Measurements from ENCODE around the gene AIG1.

Gene AIG1

DNA sequence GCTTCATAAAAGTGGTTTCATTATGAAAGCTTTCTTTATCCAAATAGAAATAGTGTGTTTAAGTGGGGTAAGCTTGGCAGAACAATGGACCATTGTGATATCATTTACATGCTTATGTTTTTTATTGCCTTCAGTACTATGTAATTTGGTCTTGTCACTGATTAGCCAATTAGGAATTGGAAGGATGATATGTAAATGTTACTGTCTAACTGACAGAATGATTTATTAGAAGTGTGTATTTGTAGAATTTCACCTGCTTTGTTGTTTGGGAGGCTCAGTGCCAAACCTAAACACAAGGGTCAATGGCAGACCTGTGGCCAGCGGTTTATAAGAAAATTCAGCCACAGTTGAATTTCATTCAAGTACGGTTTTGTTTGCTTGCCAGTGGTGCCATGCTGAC, 39.0 kb downstream of the AIG1 start:
- TF ChIP-seq TAF1 (IDR thresholded peaks at IDR 0.05; ENCODE audit: borderline replicate concordance, low read depth, low read length), result no peak
- TF ChIP-seq POLR2A (IDR thresholded peaks at IDR 0.05; ENCODE audit: low read depth, low read length), result no peak
- TF ChIP-seq POLR2AphosphoS5 (IDR thresholded peaks at IDR 0.05; ENCODE audit: low read depth, low read length), result no peak
- no peak for FAIRE-seq

DNA sequence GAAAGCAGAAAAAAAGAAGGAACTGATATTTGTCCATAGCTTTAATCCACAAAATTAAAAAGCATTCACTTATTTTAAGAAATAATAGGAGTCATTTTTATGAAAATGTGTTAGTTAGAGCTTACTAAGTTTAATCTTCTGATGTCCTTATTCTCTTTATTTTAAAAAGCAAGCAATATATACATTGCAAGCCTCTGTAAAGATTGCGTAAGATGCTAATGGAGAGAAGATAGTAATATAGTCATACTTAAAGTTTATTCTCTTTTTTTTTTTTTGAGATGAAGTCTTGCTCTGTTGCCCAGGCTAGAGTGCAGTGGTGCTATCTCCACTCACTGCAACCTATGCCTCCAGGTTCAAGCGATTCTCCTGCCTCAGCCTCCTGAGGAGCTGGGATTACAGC, 39.7 kb downstream of the AIG1 start:
- TF ChIP-seq POLR2AphosphoS5 (IDR thresholded peaks at IDR 0.05; ENCODE audit: low read depth, low read length) (no peak), TAF1 (IDR thresholded peaks at IDR 0.05; ENCODE audit: borderline replicate concordance, low read depth, low read length) (no peak), POLR2A (IDR thresholded peaks at IDR 0.05; ENCODE audit: low read depth, low read length) (no peak)
- FAIRE-seq (no peak), DNase-seq (ENCODE audit: insufficient read length) (no peak)

More for the DNA sequence above, 39.0 kb downstream of the AIG1 start:
- DNase-seq (ENCODE audit: insufficient read length), result no peak

DNA sequence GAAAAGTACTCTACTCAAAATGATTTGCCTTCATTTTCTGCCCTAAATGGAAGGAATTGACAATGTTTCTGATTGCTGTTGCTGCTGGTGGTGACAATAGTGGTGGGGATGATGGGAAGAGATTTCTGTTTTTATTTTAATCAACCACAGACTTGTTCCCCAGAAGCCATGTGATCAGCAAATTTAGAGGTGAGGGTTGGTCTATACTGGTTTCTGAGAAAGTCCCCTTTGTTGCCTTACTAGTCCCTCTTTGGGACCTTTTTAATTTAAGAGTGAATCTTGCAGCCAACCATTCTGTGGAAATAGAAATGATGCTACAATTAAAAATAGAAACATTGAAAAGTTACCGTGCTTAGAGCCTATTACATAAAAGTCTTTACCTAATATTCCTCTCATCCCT, 43.2 kb downstream of the AIG1 start:
- DNase-seq (ENCODE audit: insufficient read length) (no peak), FAIRE-seq (no peak)
- no peak for TF ChIP-seq POLR2A (IDR thresholded peaks at IDR 0.05; ENCODE audit: low read depth, low read length)
- TF ChIP-seq TAF1 (IDR thresholded peaks at IDR 0.05; ENCODE audit: borderline replicate concordance, low read depth, low read length), result no peak
- TF ChIP-seq POLR2AphosphoS5 (IDR thresholded peaks at IDR 0.05; ENCODE audit: low read depth, low read length), result no peak

DNA sequence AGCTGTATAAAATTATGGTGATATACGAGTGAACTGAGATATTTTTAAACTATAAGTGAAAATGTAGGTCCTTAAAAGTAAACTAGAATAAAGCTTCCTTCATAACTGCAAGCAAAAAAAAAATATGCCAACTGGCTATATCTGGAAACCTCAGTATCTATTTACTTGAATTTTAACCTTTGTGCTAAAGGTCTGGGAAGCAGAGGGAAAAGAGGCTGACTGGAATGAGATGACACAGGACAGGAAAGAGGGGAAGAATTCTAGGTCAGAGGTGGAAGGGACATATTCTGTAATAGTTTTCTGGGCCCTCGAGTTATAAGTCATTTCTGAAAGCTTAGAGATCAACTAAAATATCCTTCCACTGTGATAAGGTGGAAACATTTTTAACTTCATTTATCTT, 46.8 kb downstream of the AIG1 start:
- TF ChIP-seq POLR2A (IDR thresholded peaks at IDR 0.05; ENCODE audit: low read depth, low read length) (no peak), POLR2AphosphoS5 (IDR thresholded peaks at IDR 0.05; ENCODE audit: low read depth, low read length) (no peak), TAF1 (IDR thresholded peaks at IDR 0.05; ENCODE audit: borderline replicate concordance, low read depth, low read length) (no peak)
- DNase-seq (ENCODE audit: insufficient read length) (no peak), FAIRE-seq (no peak)

DNA sequence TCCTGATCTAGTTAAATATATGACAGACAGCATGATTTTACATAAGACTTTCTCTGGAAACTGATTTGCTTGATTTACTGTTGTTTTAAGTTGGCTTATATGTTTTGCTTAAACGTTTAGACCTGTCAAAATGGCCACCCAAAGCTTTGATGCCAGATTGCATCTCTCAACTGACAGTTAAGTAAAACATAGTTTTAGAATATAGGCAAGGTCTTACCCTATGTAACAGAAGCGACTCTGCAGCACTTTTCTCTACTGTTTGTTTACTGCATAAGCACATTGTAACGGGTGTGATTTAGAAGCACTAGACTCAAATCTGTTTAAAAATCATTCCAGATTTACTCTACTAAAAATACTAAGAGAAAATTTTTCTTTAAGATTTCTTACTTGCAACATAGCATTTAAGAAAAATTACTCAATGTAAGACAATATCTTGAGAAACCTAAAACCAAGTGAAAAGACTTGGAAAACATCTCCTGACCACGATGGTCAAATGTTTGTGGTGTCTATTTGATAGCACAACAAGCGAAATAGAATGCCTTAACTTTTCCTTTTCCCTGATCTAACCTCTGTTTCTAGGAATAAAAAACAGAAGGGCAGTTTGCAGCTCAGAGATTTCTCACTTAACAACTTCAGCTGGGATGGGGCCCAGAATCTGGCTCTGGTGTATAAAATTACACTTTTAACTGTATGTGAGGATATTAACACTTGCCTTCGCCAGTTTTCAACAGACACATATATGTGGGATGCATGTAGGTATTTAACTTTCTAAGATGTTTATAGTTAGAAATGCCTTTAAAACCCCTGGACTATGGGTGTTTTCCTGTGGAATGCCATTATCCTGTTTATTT, 47.4 kb downstream of the AIG1 start:
- FAIRE-seq, result no peak
- TF ChIP-seq POLR2A (IDR thresholded peaks at IDR 0.05; ENCODE audit: low read depth, low read length) (no peak), TAF1 (IDR thresholded peaks at IDR 0.05; ENCODE audit: borderline replicate concordance, low read depth, low read length) (no peak)
- DNase-seq (ENCODE audit: insufficient read length), result no peak

DNA sequence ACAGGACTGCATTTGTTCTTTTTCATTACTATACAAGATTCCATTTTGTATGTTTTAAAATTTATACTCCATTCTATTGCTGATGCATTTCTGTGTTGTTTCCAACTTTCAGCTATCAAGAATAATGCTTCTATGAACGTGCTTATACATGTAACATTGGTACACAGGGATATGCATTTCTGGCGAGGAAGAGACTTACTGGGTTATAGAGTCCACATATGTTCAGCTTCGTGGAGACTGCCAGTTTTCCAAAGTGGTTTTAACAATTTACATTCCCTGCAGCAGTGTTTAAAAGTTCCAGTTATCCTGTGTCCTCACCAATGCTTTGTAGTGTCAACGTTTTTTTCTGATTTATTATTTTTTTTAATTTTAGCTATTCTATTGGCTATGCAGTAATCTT, 48.5 kb downstream of the AIG1 start:
- TF ChIP-seq POLR2A (IDR thresholded peaks at IDR 0.05; ENCODE audit: low read depth, low read length), result no peak
- no peak for TF ChIP-seq POLR2AphosphoS5 (IDR thresholded peaks at IDR 0.05; ENCODE audit: low read depth, low read length)
- no peak for TF ChIP-seq TAF1 (IDR thresholded peaks at IDR 0.05; ENCODE audit: borderline replicate concordance, low read depth, low read length)
- FAIRE-seq, result no peak
- no peak for DNase-seq (ENCODE audit: insufficient read length)

DNA sequence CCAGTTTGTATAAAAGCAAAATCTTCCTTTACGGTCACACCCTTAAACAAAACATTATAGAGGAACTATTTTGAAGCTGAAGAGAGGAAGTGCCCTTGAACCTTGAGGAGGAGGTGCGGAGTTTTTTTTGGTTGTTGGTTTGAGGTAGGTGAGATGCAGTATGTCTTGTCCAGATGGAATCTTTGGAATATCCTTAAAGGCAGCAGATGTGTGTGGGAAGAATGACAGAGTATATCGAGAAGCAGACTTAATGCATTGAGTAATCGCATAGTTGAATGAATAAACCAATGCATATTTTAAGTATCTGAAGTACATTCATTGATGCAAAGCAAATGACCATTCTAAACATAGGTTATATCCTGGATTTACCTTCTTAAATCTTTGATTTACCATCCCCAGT, 49.9 kb downstream of the AIG1 start:
- TF ChIP-seq POLR2A (IDR thresholded peaks at IDR 0.05; ENCODE audit: low read depth, low read length), result no peak
- FAIRE-seq (no peak), DNase-seq (ENCODE audit: insufficient read length) (no peak)

DNA sequence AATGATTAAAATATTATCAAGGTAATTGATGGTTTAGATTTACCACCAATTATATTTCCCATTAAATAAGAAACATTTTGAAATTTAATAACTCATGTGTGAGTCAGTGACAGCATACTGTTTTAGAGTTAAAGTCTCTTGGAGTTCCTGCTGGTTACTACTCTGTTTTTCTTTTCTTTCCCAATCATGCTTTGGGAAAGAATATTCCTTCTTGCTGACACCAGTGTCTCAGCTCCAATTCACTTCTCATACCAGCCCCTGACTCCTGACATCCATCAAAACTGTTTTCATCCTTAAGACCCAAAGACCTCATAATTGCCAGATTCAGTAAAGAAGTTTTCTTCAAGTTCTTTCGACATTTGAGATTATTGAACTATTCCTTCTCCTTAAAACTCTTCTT, 50.3 kb downstream of the AIG1 start:
- TF ChIP-seq POLR2A (IDR thresholded peaks at IDR 0.05; ENCODE audit: low read depth, low read length) (no peak), TAF1 (IDR thresholded peaks at IDR 0.05; ENCODE audit: borderline replicate concordance, low read depth, low read length) (no peak), POLR2AphosphoS5 (IDR thresholded peaks at IDR 0.05; ENCODE audit: low read depth, low read length) (no peak)
- FAIRE-seq, result no peak
- no peak for DNase-seq (ENCODE audit: insufficient read length)

DNA sequence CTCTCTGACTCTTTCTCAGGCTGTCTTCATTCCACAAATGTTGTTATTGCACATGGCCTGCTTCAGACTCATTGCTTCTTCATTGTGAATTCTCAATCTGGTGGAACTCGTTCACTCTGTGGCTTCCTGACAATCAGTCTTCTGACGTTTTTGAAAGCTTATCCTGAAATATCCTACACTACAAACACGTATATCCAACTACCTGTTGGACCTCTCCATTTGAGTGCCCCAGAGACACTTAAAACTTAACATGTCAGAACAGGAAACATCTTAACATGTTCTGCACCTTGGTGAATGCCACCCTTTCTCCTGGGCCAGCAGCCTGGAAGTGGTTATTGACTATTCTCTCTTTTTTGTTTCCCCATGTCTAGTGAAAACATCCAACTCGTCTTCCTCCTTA, 50.8 kb downstream of the AIG1 start:
- TF ChIP-seq POLR2AphosphoS5 (IDR thresholded peaks at IDR 0.05; ENCODE audit: low read depth, low read length) (no peak), POLR2A (IDR thresholded peaks at IDR 0.05; ENCODE audit: low read depth, low read length) (no peak), TAF1 (IDR thresholded peaks at IDR 0.05; ENCODE audit: borderline replicate concordance, low read depth, low read length) (no peak)
- FAIRE-seq, result peak; percentile 70
- no peak for DNase-seq (ENCODE audit: insufficient read length)

DNA sequence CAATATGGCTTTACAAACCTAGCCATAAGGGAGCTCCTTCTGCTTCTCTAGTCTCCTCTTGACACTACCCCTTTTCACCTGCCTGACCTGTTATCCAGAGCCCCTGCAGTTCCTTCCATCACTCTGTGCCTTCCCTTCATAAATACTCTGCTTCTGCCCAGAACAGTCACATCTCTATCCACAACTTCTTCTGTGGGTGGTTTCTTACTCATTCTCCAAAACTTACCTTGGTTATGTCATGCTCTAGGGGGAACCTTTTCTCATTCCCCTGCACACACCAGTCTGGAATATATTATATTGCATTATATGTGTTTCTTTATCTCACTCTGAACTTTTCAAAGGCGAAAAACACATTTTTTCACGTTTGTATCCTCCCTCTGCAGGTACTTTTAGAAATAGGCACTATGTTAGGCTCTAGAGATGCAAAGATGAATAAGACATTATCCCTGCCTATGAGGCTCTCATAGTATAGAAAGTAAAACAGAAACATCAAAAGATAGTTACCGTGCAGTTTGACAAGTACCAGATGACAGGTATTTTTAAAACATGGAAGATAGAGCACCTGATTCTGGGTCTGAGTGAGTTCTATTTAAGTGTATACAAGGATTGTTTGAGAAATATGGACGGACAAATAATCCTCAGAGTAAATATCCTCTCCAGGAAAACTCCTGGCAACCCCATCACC, 51.5 kb downstream of the AIG1 start:
- DNase-seq (ENCODE audit: insufficient read length) (no peak), FAIRE-seq (peak; percentile 17)
- no peak for TF ChIP-seq POLR2AphosphoS5 (IDR thresholded peaks at IDR 0.05; ENCODE audit: low read depth, low read length)
- no peak for TF ChIP-seq POLR2A (IDR thresholded peaks at IDR 0.05; ENCODE audit: low read depth, low read length)
- no peak for TF ChIP-seq TAF1 (IDR thresholded peaks at IDR 0.05; ENCODE audit: borderline replicate concordance, low read depth, low read length)

DNA sequence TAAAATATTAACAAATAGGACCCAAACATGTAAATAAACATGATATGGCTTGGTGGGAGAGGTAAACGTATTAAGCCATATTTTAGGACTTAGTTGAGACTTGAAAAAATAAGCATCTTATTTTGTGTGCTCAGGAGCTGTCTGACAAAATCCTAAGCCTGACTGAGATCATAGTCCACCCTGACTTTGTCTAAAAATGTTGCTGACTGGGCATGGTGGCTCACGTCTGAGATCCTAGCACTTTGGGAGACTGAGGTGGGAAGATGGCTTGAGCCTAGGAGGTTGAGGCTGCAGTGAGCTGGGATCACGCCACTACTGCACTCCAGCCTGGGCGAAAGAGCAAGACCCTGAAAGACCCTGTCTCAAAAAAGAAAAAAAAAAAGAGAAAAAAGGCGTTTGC, 52.1 kb downstream of the AIG1 start:
- TF ChIP-seq TAF1 (IDR thresholded peaks at IDR 0.05; ENCODE audit: borderline replicate concordance, low read depth, low read length), result no peak
- TF ChIP-seq POLR2AphosphoS5 (IDR thresholded peaks at IDR 0.05; ENCODE audit: low read depth, low read length), result no peak
- no peak for TF ChIP-seq POLR2A (IDR thresholded peaks at IDR 0.05; ENCODE audit: low read depth, low read length)
- DNase-seq (ENCODE audit: insufficient read length), result no peak
- no peak for FAIRE-seq

DNA sequence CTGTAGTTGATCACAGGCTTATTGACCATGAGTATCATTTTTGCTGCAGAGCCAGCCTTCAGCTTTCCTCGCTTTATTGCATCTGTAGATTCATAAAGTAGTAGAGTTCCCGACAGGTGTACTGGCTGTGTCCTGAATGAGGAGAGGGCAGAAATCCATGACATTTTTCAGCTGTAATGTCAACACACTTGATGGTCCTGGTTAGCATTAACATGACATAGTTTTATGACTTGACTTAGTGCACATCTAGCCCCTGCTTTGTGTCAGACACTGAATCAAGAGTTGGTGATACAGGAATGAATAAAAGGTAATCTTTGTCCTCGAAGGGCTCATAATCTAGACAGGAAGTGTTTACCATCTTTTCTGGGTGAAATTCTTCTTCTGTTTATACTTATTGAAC, 55.0 kb downstream of the AIG1 start:
- FAIRE-seq (no peak), DNase-seq (ENCODE audit: insufficient read length) (no peak)
- TF ChIP-seq TAF1 (IDR thresholded peaks at IDR 0.05; ENCODE audit: borderline replicate concordance, low read depth, low read length), result no peak
- no peak for TF ChIP-seq POLR2A (IDR thresholded peaks at IDR 0.05; ENCODE audit: low read depth, low read length)
- no peak for TF ChIP-seq POLR2AphosphoS5 (IDR thresholded peaks at IDR 0.05; ENCODE audit: low read depth, low read length)

All from GM12892 (cell line).